K562 (cell line): Measurements from ENCODE around the gene GASK1A. TPM values are rescaled to one million over a fixed set of nuclear protein-coding genes. Genes with fewer than 3 reads are reported as not detected.
A peak's percentile ranks its signal among the peaks of the same experiment; 100 is the strongest.

ENCODE experiments used
- ATAC-seq: fragments of 200-7000 bp; cut with Tn5 transposase; 3 replicates; pipeline ENCODE4 v1.9.1; 2020; ENCODE audit warnings: moderate library complexity
- BruUV-seq: library from RNA; stranded (reverse); fragments of 400-500 nt; replicated peaks from 2 replicates; lab custom pipeline; 2021; lab: Mats Ljungman, UMichigan
- CTCF ChIA-PET: fragments of 300-600 bp; formaldehyde crosslinking; extraction: SDS; loops from one replicate; lab custom pipeline; 2021; ENCODE audit warnings: low intra/inter-chr PET ratio; lab: Yijun Ruan, JAX
- POLR2A ChIA-PET: fragments of 300-600, 350-650 bp; sonication (Branson Sonifier 250); formaldehyde crosslinking; extraction: SDS; loops from one replicate; lab custom pipeline; 2021; ENCODE audit warnings: antibody characterized with exemption, inconsistent platforms; lab: Yijun Ruan, JAX
- DNase-seq, 4 experiments: peaks; one replicate each; pipeline versions ENCODE4 v3.0.0 to v3.0.0-alpha.2; 2011 to 2018; ENCODE audit warnings: low spot score in 3 of 4, mixed read lengths in 3 of 4; ENCODE audit errors: extremely low read depth in 1 of 4
- FAIRE-seq: peaks from 2 replicates; lab custom pipeline; 2011; peaks lifted over from hg19 to GRCh38; lab: Jason Lieb, UNC
- H2AFZ ChIP-seq: 2 replicates; pipeline ENCODE4 v1.6.0; 2011; ENCODE audit warnings: low read depth, low read length, control low read depth, inconsistent platforms
- H3K27ac ChIP-seq: fragments of 200-600 bp; 3 replicates; pipeline ENCODE4 v1.8.0; 2011; ENCODE audit warnings: low read depth, mild to moderate bottlenecking, control low read depth, inconsistent platforms, low read length, moderate library complexity, mixed read lengths; ENCODE audit errors: extremely low read depth
- H3K27me3 ChIP-seq, 2 experiments: fragments of 300-600 bp in 1 of 2; 2 replicates in 1 of 2; 3 replicates in 1 of 2; pipeline versions ENCODE4 v1.6.0 to v1.8.0; 2011; ENCODE audit warnings: inconsistent platforms in 2 of 2, low read length in 2 of 2, mild to moderate bottlenecking in 1 of 2, mixed read lengths in 1 of 2, moderate library complexity in 1 of 2; ENCODE audit not compliant: control insufficient read depth in 2 of 2, insufficient read depth in 2 of 2
- H3K36me3 ChIP-seq: fragments of 300-600 bp; 3 replicates; pipeline ENCODE4 v1.8.0; 2011; ENCODE audit warnings: mild to moderate bottlenecking, low read length, inconsistent platforms; ENCODE audit not compliant: control insufficient read depth, insufficient read depth
- H3K4me1 ChIP-seq, 2 experiments: fragments of 200-600 bp in 1 of 2; replicated peaks in 1 of 2; 2 replicates in 1 of 2; 3 replicates in 1 of 2; pipeline versions ENCODE4 v1.5.1 to v1.8.0; 2011; ENCODE audit warnings: inconsistent platforms in 2 of 2, low read length in 2 of 2, mild to moderate bottlenecking in 1 of 2, mixed read lengths in 1 of 2, moderate library complexity in 1 of 2; ENCODE audit not compliant: control insufficient read depth in 2 of 2, insufficient read depth in 2 of 2
- H3K4me2 ChIP-seq: 2 replicates; pipeline ENCODE4 v1.6.1; 2011; ENCODE audit warnings: low read length, control low read depth, inconsistent platforms, mixed read lengths; ENCODE audit not compliant: insufficient read depth
- H3K4me3 ChIP-seq: fragments of 200-600 bp; sonication (generic), shearing (Covaris generic); 2 replicates; pipeline ENCODE4 v1.5.1; 2016; ENCODE audit warnings: control low read depth, inconsistent platforms
- H3K79me2 ChIP-seq: fragments of 200-600 bp; 3 replicates; pipeline ENCODE4 v1.8.0; 2011; ENCODE audit warnings: low read length, inconsistent platforms; ENCODE audit not compliant: control insufficient read depth, insufficient read depth
- H3K9ac ChIP-seq, 2 experiments: 2 replicates each; pipeline versions ENCODE4 v1.6.0 to v1.6.1; 2011; ENCODE audit warnings: low read depth in 2 of 2, low read length in 2 of 2, control low read depth in 1 of 2, inconsistent platforms in 1 of 2, mild to moderate bottlenecking in 1 of 2, mixed read lengths in 1 of 2; ENCODE audit not compliant: insufficient read depth in 1 of 2
- H3K9me1 ChIP-seq: one replicate; pipeline ENCODE4 v1.6.0; 2011; ENCODE audit warnings: inconsistent platforms, mild to moderate bottlenecking, low read length, moderate library complexity; ENCODE audit not compliant: control insufficient read depth, insufficient read depth
- H3K9me3 ChIP-seq: replicated peaks from 2 replicates; pipeline ENCODE4 v1.5.1; 2011; ENCODE audit warnings: low read depth, low read length, inconsistent platforms; ENCODE audit not compliant: control insufficient read depth, insufficient read depth
- H4K20me1 ChIP-seq: replicated peaks from 2 replicates; pipeline ENCODE4 v1.6.1; 2011; ENCODE audit warnings: low read length, inconsistent platforms, mixed read lengths; ENCODE audit not compliant: control insufficient read depth, insufficient read depth
- ATF2 ChIP-seq: sonication (generic); formaldehyde crosslinking; IDR thresholded peaks from 2 replicates; pipeline ENCODE4 v1.8.1; 2022; ENCODE audit warnings: missing genetic modification reagents
- ATF3 ChIP-seq, 2 experiments: fragments of 450-650 bp in 1 of 2; sonication (generic) in 1 of 2; formaldehyde crosslinking in 1 of 2; IDR thresholded peaks in 1 of 2; conservative IDR thresholded peaks in 1 of 2; 2 replicates each; pipeline versions ENCODE4 v1.6.1 to v1.8.1; 2016 to 2023; ENCODE audit warnings: mild to moderate bottlenecking in 2 of 2, moderate library complexity in 2 of 2, inconsistent platforms in 1 of 2, missing genetic modification reagents in 1 of 2
- HMGN3 ChIP-seq: IDR thresholded peaks from 2 replicates; pipeline ENCODE4 v1.6.1; 2011; ENCODE audit warnings: borderline replicate concordance, low read depth, mild to moderate bottlenecking, mixed read lengths, low read length; ENCODE audit not compliant: insufficient read length; ENCODE audit errors: extremely low read depth
- PKNOX1 ChIP-seq: fragments of 450-650 bp; IDR thresholded peaks from 2 replicates; pipeline ENCODE4 v1.6.1; 2016
- PRPF4 ChIP-seq: fragments of 200-400 bp; formaldehyde crosslinking; IDR thresholded peaks from one replicate; pipeline ENCODE4 v1.6.1; 2017; ENCODE audit warnings: low read length, low read depth, mild to moderate bottlenecking; ENCODE audit not compliant: insufficient read depth, poor library complexity, severe bottlenecking
- SRSF1 ChIP-seq: fragments of 200-400 bp; formaldehyde crosslinking; IDR thresholded peaks from 2 replicates; pipeline ENCODE4 v1.6.1; 2017; ENCODE audit warnings: mild to moderate bottlenecking, low read depth, low read length, moderate library complexity
- TAF7 ChIP-seq: fragments of 450-650 bp; IDR thresholded peaks from 2 replicates; pipeline ENCODE4 v1.6.1; 2016; ENCODE audit warnings: missing genetic modification characterization, missing compliant biosample characterization
- ZNF174 ChIP-seq: fragments of 250-450 bp; sonication (Bioruptor Pico); IDR thresholded peaks from 2 replicates; pipeline ENCODE4 v1.4.0; 2020; ENCODE audit warnings: mild to moderate bottlenecking
- ZNF232 ChIP-seq: sonication (generic); formaldehyde crosslinking; IDR thresholded peaks from 2 replicates; pipeline ENCODE4 v1.8.0; 2022; ENCODE audit warnings: mild to moderate bottlenecking, missing genetic modification reagents
- ZNF445 ChIP-seq: fragments of 250-450 bp; sonication (Bioruptor Pico); IDR thresholded peaks from 2 replicates; pipeline ENCODE4 v1.4.0; 2020; ENCODE audit warnings: low read depth, mild to moderate bottlenecking, moderate library complexity
- WGBS: fragments of 100-300 bp; shearing (Covaris generic); methylation state at CpG from one replicate; pipeline ENCODE4 v1.1.6; 2016; ENCODE audit warnings: low coverage, mixed read lengths; ENCODE audit not compliant: insufficient coverage; ENCODE audit errors: missing lambda C conversion rate; 5-methylcytosine and 5-hydroxymethylcytosine counted together
- in situ Hi-C: fragments of 300-500 bp; cut with MboI; formaldehyde crosslinking; loops from 4 replicates; pipeline ENCODE4 v1.15.0; 2018; ENCODE audit warnings: inconsistent platforms, mixed read lengths
- intact Hi-C: fragments of 100-400 bp; cut with micrococcal nuclease; formaldehyde crosslinking; loops from 2 replicates; pipeline ENCODE4 v1.14.2; 2022
- polyA plus RNA-seq, 8 experiments: library from polyadenylated mRNA; depleted of rRNA in 4 of 8; stranded (reverse) in 5 of 8; unstranded in 3 of 8; fragments of >200 nt; fragmentation: Nextera tagmentation in 2 of 8; fragmentation: Illumina TruSeq in 1 of 8; extraction: Ambion mirVana in 2 of 8; extraction: Trizol in 1 of 8; gene quantifications; 2 replicates each; pipeline versions ENCODE4 v1.2.1 to v1.2.3, GENCODE V29; 2011 to 2014; ENCODE audit warnings: inconsistent platforms in 1 of 8, missing spikeins in 1 of 8
- total RNA-seq, 7 experiments: library from RNA; depleted of rRNA in 6 of 7; stranded (reverse); fragments of >200 nt in 6 of 7; fragmentation: Illumina TruSeq in 2 of 7; extraction: Trizol in 2 of 7; gene quantifications; 2 replicates each; pipeline versions ENCODE4 v1.2.1 to v1.2.3, GENCODE V29; 2011 to 2021; ENCODE audit warnings: low replicate concordance in 1 of 7
- TF ChIP-seq, protein P1 (sequence below), 2 experiments: IDR thresholded peaks; 2 replicates each; pipeline ENCODE4 v1.6.1; 2012; ENCODE audit warnings: improper control_type of control experiment in 2 of 2, low read depth in 2 of 2, low read length in 2 of 2, borderline replicate concordance in 1 of 2
- TF ChIP-seq, protein P2 (sequence below): sonication (generic); formaldehyde crosslinking; IDR thresholded peaks from 2 replicates; pipeline ENCODE4 v1.8.1; 2023; ENCODE audit warnings: mild to moderate bottlenecking, missing genetic modification reagents

Gene GASK1A
- total and polyA plus RNA-seq, 9 of the 15 experiments (the other 6 are each of a cell fraction or from before 2014, with no cell fraction given) = 0.04 to 0.11 (median 0.05) TPM; not detected in 5

DNA sequence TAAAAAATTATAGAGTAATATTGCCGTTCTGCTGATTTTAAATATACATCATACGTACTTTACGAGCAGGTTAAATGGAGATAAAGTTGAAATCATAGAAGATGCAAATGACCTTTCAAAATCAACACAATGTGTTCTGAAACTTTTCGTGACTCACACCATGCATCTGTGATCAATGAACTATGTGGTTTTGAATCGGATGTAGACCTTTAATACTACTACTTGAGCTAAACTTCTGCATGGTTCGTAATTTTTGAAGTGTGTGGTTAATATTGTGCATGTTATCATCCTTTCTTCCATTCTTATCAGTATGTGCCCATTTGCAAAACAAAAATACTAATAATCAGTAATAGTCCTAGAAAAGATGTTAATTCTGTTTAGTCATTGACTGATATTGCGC lies 58.9 kb downstream of the GASK1A start:
- no peaks in the 10 kb centered on the region for H3K9me3 ChIP-seq
- no TSS peak for BruUV-seq
- no peak overlapping the region for H3K4me2 ChIP-seq
- no peak overlapping the region for H3K9ac ChIP-seq
- in situ Hi-C loops (loop anchor here (10.0 kb wide), 1 partner anchor 1007 kb away; no protein-coding TSS in a partner anchor), intact Hi-C loops (no loop called here)
- H4K20me1 ChIP-seq = no peaks in the 10 kb centered on the region
- POLR2A ChIA-PET = no interaction called here
- 1% methylated on average over 7 of the region's 7 CpGs for WGBS
- H2AFZ ChIP-seq = no peak overlapping the region
- DNase-seq = no peak
- H3K36me3 ChIP-seq = no peaks in the 10 kb centered on the region
- CTCF ChIA-PET = no interaction called here
- H3K27ac ChIP-seq = no peak overlapping the region
- no peak for ATAC-seq
- H3K4me1 ChIP-seq = no peaks in the 10 kb centered on the region
- peak; percentile 88 for FAIRE-seq
- H3K4me3 ChIP-seq = no peak overlapping the region
- H3K79me2 ChIP-seq = no peaks in the 10 kb centered on the region
- no peaks in the 10 kb centered on the region for H3K9me1 ChIP-seq
- peaks cover 6 to 46% of the 10 kb centered on the region in 2 experiments; a peak in 3 of 5 replicates for H3K27me3 ChIP-seq
- TF ChIP-seq ZNF174 (no peak), ZNF445 (CRISPR knock-in tag) (no peak), HMGN3 (no peak), SRSF1 (no peak), ZNF232 (CRISPR knock-in tag) (no peak), TAF7 (tag) (no peak), ATF3 (IDR thresholded peaks at IDR 0.05) (no peak), ATF3 (CRISPR knock-in tag; conservative IDR thresholded peaks at IDR 0.05) (no peak), PRPF4 (no peak), PKNOX1 (no peak), ATF2 (CRISPR knock-in tag) (no peak)
- TF ChIP-seq, protein P1, sequence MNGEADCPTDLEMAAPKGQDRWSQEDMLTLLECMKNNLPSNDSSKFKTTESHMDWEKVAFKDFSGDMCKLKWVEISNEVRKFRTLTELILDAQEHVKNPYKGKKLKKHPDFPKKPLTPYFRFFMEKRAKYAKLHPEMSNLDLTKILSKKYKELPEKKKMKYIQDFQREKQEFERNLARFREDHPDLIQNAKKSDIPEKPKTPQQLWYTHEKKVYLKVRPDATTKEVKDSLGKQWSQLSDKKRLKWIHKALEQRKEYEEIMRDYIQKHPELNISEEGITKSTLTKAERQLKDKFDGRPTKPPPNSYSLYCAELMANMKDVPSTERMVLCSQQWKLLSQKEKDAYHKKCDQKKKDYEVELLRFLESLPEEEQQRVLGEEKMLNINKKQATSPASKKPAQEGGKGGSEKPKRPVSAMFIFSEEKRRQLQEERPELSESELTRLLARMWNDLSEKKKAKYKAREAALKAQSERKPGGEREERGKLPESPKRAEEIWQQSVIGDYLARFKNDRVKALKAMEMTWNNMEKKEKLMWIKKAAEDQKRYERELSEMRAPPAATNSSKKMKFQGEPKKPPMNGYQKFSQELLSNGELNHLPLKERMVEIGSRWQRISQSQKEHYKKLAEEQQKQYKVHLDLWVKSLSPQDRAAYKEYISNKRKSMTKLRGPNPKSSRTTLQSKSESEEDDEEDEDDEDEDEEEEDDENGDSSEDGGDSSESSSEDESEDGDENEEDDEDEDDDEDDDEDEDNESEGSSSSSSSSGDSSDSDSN (IDR thresholded peaks at IDR 0.05; ENCODE audit: borderline replicate concordance in 1 of 2, low read depth in 2 of 2, low read length in 2 of 2) = no peak
- TF ChIP-seq, protein P2, sequence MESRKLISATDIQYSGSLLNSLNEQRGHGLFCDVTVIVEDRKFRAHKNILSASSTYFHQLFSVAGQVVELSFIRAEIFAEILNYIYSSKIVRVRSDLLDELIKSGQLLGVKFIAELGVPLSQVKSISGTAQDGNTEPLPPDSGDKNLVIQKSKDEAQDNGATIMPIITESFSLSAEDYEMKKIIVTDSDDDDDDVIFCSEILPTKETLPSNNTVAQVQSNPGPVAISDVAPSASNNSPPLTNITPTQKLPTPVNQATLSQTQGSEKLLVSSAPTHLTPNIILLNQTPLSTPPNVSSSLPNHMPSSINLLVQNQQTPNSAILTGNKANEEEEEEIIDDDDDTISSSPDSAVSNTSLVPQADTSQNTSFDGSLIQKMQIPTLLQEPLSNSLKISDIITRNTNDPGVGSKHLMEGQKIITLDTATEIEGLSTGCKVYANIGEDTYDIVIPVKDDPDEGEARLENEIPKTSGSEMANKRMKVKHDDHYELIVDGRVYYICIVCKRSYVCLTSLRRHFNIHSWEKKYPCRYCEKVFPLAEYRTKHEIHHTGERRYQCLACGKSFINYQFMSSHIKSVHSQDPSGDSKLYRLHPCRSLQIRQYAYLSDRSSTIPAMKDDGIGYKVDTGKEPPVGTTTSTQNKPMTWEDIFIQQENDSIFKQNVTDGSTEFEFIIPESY (CRISPR knock-in tag) = no peak
